NCI-H748 (cell line): ENCODE results near the gene CHSY1.

Experiments
- DNase-seq: peaks from one replicate; lab custom pipeline; 2025; ENCODE audit not compliant: unreplicated experiment; lab: John Stamatoyannopoulos, UW

CHSY1 gene

GRCh38 chr15:101213147-101213546 is 38.7 kb downstream of the CHSY1 start:
- no peak for DNase-seq

GRCh38 chr15:101211897-101212296 is 40.0 kb downstream of the CHSY1 start:
- no peak for DNase-seq

DNA sequence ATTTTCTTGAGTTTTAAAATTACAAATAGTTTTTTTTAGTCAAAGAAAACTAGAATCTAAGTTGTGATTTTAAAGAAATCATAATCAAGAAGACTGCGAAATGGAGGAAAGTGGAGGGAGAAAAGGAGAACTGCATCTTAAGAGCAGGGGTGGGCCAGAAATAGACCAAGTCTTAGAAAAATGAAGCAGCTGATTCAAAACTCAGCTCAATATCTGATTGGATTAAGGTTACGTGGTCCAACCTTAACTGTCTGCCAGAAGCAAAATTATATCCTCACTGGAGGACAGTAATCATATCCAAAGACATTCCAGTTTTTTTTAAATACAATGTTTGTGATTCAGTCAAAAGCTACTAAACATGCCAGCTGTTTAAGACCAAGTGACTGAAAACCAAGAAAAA is 41.4 kb downstream of the CHSY1 start:
- DNase-seq, result no peak

- no peak for DNase-seq
These were observed 41.8 kb downstream of the CHSY1 start for GRCh38 chr15:101210058-101210457.

DNA sequence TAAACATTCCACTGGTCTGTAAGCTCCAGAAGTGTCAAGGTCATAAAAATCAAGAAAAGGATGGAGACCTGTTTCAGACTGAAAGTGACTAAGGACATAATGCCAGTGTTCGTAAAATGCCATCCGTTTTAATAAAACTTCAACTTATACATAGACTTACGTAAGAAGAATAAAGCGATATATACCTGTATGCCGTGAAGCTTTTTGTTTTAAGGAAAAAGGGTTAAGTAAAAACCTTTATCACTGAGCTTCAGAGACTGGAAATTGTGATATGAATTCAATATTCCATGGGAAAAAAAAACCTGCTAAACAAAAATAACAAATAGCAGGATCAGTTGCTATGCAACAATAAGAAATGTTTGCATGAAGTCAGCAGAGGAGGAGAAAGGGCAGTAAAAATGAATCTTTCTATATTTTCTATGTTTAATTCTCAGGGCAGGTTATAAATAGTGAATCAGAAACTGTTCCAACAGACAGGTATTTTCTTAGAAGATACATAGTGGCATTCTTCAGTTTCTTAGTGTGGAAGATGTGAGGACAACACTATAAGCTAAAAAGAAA is 42.5 kb downstream of the CHSY1 start:
- DNase-seq, result no peak

- no peak for DNase-seq
These were observed 44.0 kb downstream of the CHSY1 start for GRCh38 chr15:101207867-101208288.

DNA sequence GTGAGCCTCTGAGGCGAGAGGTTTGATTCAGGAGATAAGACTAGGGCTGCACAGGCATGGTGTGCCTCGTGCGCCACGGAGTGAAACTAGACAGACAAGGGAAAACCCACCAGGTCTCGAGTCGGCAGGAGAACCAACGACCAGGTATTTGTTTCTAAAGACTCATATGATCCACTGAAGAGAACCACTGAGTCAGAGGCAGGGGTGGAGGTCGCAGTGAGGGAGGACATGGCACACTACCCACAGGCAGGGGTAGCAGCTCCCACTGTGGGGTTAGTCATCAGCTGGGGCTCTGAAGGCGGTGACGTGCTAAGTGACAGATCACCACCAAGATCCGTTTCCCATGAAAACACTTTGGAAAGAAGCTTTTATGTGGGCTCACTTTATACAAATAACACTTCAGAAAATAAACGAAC is 45.7 kb downstream of the CHSY1 start:
- no peak for DNase-seq

- DNase-seq, result no peak
These were observed 46.9 kb downstream of the CHSY1 start for GRCh38 chr15:101204739-101205535.

GRCh38 chr15:101203607-101204189 is 48.1 kb downstream of the CHSY1 start:
- DNase-seq, result no peak

DNA sequence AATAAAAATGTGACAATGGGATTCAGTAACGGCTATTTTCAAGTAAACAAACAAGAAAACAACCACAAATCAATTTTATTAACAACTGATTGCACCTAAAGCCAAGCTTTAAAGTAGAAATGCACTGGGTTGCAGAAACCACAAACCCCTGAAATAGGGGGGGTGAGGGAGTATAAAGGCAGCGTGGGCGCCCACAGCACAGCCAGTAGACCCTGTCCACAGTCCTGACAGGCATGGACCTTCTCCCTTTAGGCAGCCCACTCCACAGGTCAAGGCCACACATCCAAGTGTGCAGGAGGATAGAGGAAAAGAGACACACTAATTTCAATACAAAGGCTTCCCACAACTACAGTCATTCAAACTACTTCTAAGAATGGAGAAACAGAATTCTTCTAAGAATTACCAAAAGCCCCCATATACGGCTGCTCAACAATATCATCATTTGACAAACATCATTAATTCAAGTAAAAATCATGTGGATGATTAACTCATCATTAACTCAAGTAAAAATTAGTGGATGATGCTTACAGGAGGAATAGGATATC is 48.7 kb downstream of the CHSY1 start:
- no peak for DNase-seq

DNA sequence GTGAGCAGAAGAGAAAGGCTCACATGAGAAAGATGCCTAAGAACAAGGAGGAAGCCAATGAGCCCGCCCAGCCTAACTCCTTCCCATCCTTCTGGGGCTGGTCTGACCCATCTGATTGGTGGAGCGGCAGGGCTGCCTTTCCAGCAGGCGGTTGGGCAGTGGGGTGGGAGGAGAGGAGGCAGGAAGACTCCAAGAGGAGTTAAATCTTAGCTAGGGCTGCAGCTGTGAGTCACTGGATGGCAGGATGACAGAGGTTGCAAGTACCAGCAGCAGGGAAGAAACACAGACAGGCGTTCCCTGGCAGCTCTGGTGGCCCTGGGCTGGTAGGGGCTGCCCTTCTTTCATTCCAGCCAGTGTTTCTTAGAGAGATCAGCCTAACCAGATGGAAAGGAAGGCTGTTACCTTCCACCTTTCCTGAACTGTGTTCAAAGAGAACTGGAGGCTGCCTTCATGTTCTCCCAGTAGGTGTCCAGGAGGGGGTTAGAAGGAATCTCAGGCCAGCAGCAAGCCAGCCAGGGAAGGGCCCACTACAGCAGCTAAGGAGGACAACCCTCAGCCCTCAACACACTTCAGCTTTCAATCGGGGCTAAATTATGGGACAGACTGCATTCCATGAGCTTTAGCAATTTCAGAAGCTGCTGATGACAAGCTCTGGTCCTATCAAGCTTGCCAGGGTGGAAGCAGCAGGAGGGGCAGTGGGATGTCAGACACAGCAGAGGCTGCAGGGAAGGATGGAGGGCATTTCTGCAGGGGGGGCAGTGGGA is 50.3 kb downstream of the CHSY1 start:
- no peak for DNase-seq

- no peak for DNase-seq
These were observed 51.7 kb downstream of the CHSY1 start for GRCh38 chr15:101200181-101200580.

DNA sequence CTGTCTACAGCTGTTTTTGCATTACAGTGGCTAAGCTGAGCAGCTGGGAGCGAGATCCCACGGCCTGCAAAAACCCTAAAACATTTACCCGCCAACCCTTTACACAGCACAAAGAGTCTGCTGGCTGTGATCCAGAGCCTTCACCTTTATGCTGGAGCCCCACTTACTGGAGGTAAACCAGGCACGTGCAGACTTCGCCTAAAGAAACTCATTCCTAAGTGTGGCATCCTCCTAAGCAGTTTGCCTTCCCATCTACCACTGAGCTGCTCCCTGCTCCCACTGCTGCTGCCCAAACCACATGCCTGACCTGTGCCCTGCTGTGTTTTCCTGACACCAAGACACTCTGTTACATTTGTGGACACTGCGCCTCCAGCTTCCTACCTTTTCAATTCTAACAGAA is 53.0 kb downstream of the CHSY1 start:
- no peak for DNase-seq

GRCh38 chr15:101198031-101198575 is 53.7 kb downstream of the CHSY1 start:
- DNase-seq, result no peak

- no peak for DNase-seq
These were observed 57.2 kb downstream of the CHSY1 start for GRCh38 chr15:101194546-101195125.

- DNase-seq, result no peak
These were observed 57.9 kb downstream of the CHSY1 start for GRCh38 chr15:101193806-101194545.

GRCh38 chr15:101193120-101193644 is 58.7 kb downstream of the CHSY1 start:
- DNase-seq, result no peak

DNA sequence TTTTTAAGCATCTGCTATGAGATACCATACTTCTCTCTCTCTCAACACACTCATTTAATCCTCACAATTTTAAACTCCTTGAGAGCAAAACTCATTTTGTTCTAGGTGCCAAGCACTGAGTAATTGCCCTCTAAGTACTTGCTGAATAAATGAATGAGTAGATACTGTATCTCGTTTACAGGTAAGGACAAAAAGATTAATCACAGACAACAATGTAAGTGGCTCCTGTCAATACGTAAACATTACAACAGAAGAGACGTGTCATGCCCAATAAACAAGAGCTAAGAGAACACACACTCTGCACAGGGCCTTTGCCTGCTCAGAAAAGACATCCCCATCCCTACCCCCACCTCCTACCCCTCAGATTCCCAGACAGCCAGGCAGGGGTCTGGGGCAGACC is 59.8 kb downstream of the CHSY1 start:
- DNase-seq, result no peak

DNA sequence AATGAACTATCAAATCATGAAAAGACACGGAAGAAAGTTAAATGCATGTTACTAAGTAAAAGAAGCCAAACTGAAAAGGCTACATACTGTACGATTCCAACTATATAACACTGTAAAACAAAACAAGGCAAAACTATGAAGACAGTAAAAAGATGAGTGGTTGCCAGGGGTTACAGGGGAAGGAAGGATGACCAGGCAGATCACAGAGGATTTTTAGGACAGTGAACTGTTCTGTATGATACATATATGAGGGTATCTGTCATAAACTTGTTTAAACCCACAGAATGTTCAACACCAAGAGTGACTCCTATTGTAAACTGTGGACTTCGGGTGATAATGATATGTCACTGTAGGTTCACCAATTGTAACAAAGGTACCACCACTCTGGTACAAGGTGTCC is 60.6 kb downstream of the CHSY1 start:
- no peak for DNase-seq

GRCh38 chr15:101190092-101190595 is 61.7 kb downstream of the CHSY1 start:
- no peak for DNase-seq
